Measurements from ENCODE around the gene PLEKHN1. TPM values are rescaled to one million over a fixed set of nuclear protein-coding genes. Genes with fewer than 3 reads are reported as not detected.
"Not testable (repeated sequence)": the region's sequence is repeated elsewhere in the genome, so short reads cannot be mapped to it uniquely, and the experiment has no call there.

The PLEKHN1 gene
- total RNA-seq, 1 donor from 2014 or later, result 0.40 TPM

- ATAC-seq, result peak; percentile 58
- intact Hi-C loops (cut with DNase I), result no loop called here
- no peak for DNase-seq (ENCODE audit: low spot score)
Observed at GRCh38 chr1:1013922-1014648, 47.8 kb downstream of the PLEKHN1 start.

DNA sequence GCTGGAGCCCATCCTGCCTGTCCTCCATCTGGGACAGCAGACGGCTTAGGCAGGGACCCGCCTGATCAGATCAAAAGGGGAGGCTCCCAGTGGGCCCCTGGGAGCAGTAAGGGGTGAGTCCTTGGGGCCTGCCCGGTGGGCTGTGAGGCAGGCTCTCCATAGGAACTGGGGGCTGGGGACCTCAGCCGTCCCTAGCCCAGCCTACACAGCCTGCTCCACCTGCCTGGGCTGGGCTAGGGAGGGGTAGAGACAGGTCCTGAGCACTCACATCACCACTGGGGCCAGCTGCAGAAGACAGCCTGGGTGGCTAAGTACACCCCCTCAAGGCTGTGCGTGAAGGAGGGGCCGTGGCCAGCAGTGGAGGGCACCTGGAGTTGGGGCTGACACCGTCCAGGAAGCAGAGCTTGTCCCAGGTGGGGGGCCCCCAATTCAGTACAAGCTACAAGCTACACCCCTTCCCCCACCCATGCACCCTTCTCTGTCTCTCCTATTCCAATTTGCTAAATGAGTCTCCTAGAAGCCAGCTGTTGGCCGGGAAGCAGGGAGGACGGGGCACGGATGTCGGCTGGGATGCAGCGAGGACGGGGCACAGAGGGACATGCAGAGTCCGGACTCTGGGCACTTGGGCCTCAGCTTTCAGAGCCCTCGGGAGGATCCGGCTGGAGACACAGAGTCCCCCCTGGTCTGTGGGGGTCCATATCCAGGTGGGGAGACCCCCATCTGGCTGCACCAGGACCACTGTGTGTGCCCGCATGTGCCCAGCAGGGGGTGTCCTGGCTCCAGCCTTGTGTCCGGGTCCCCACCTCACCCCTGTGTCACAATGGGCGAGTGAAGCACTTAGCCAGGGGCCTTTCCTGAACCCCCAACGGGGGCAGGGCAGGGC is 48.8 kb downstream of the PLEKHN1 start:
- intact Hi-C loops (cut with DNase I), result no loop called here
- DNase-seq (ENCODE audit: low spot score) (no peak), ATAC-seq (no peak)

DNA sequence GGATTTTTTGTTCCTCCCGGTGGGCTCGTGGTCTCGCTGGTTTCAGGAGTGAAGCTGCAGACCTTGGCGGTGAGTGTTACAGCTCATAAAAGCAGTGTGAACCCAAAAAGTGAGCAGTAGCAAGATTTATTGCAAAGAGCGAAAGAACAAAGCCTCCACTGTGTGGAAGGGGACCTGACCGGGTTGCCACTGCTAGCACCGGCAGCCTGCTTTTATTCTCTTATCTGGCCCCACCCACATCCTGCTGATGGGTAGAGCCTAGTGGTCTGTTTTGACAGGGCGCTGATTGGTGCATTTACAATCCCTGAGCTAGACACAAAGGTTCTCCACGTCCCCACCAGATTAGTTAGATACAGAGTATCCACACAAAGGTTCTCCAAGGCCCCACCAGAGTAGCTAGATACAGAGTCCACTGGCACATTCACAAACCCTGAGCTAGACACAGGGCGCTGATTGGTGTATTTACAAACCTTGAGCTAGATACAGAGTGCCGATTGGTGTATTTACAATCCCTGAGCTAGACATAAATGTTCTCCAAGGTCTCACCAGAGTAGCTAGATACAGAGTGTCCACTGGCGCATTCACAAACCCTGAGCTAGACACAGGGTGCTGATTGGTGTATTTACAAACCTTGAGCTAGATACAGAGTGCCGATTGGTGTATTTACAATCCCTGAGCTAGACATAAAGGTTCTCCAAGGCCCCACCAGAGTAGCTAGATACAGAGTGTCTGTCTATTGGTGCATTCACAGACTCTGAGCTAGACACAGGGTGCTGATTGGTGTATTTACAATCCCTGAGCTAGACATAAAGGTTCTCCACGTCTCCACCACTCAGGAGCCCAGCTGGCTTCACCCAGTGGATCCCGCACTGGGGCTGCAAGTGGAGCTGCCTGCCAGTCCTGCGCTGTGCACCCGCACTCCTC is 51.4 kb downstream of the PLEKHN1 start:
- DNase-seq (ENCODE audit: low spot score); intact Hi-C loops (cut with DNase I); ATAC-seq: not testable (repeated sequence)

- DNase-seq (ENCODE audit: low spot score); ATAC-seq; intact Hi-C loops (cut with DNase I): not testable (repeated sequence)
Observed at GRCh38 chr1:1018321-1018685, 52.0 kb downstream of the PLEKHN1 start.

DNA sequence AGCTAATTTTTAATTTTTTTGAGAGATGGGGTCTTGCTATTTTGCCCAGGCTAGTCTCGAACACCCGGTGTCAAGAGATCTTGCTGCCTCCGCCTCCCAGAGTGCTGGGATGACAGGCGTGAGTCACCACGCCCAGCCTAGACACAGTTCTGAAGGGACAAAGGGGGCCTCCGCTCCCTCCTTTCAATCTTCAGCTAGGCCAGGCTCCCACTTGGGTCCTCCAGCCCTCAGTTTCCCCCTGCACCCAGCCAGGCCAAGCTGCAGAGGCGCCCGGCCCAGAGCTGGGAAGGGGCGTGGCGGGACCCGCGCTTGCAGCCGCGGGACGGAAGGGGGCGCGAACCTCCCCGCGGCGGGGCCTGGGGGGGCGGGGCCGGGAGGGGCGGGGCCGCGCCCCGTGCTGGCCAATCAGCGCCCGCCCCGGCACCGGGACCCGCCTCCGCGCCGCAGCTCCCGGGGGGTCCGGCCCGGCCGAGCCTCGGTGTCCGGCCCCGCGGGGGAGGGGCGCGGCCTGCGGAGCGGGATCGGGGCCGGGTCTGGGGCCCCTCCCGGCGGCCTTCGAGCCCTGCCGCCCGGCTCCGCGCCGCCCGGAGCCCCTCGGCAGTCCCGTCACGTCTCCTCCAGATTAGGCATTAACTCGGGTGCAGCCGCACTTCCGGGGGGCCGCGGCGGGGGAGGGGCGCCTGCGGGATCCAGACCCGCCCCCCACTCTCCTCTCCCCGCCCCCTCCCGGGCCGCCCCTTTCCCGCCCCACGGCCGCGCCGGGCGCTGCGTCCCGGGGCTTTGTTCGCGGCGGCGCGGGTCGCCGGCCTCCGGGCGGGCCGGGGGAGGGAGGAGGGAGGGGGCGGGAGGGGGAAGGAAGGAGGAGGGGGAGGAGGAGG is 53.1 kb downstream of the PLEKHN1 start:
- peak; percentile 89 for DNase-seq (ENCODE audit: low spot score)
- peak; percentile 88 for ATAC-seq
- intact Hi-C loops (cut with DNase I), result no loop called here

- intact Hi-C loops (cut with DNase I), result no loop called here
- DNase-seq (ENCODE audit: low spot score) (no peak), ATAC-seq (no peak)
Observed at GRCh38 chr1:1020000-1020404, 53.7 kb downstream of the PLEKHN1 start, which contains the start of gene AGRN. Gene AGRN, plus strand, starts transcription at chr1:1020120. Its CDS starts 53 bp downstream, at chr1:1020173.

DNA sequence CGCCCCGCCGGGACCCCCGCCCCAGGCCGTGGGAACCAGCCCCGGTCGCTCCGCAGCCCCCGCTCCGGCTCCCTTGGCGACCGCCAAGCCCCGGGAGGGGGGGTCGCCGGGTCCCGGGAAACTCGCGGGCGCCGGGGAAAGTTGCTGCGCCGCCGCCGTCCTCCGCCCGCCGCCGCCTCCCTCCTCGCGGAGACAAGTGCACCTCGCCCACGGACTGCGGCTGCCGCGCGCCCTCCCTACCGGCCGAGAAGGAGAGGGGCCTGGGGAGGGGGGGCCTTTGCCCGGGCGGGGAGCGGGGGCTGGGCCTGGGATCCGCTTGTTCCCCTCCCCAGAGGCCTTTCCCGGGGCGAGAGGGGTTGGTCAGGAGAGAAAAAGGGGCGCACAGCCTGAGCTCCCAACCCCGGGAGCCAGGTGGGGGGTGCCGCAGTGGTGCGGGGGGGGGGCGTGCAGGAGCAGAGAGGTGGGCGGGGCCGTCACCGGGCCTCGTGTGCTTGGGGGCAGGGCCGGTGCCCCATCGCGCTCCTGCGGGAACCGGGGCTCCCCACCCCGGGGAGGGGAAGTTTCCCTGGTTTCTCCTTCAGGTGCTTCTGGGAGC is 54.2 kb downstream of the PLEKHN1 start:
- intact Hi-C loops (cut with DNase I), result no loop called here
- ATAC-seq, result peak; percentile 1
- DNase-seq (ENCODE audit: low spot score), result no peak

- intact Hi-C loops (cut with DNase I), result no loop called here
- ATAC-seq (peak; percentile 7), DNase-seq (ENCODE audit: low spot score) (no peak)
Observed at GRCh38 chr1:1021010-1021919, 55.0 kb downstream of the PLEKHN1 start.

DNA sequence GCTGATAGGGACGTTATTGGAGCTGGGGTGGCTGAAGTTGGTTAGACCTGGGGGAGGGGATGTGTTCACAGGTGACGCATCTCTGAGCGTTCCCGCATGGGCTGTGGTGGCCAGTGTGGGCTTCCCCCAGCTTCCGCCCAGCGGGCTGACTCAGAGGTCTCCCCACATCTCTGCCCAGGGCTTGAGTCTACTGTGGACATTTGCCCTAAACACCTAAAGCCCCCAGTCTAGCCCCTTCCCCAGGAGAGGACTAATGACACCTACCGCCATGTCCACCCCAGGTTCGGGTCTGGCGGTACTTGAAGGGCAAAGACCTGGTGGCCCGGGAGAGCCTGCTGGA is 55.6 kb downstream of the PLEKHN1 start:
- intact Hi-C loops (cut with DNase I), result no loop called here
- DNase-seq (ENCODE audit: low spot score) (no peak), ATAC-seq (no peak)

GRCh38 chr1:1022302-1023009 is 56.2 kb downstream of the PLEKHN1 start:
- intact Hi-C loops (cut with DNase I), result no loop called here
- ATAC-seq, result no peak
- DNase-seq (ENCODE audit: low spot score), result no peak

DNA sequence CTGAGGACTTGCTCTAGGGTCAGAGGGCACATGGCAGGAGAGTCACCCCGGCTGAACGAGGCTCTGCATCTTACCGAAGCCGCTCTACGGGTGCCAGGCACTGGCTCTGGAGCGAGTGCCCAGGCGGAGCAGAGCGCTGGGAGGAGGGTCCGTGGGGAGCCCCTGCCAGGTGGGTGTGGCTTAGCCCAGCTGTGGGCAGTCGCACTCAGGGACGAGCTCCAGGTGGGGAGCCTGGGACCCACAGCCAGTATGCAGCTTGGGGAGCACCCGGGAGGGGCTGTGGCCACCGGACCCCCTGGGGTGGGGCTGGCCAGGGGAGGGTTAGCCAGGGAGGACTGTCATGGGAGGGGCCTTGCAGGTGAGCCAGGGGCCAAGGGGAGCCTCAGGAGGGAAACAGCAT is 57.4 kb downstream of the PLEKHN1 start:
- intact Hi-C loops (cut with DNase I), result no loop called here
- ATAC-seq (no peak), DNase-seq (ENCODE audit: low spot score) (no peak)

DNA sequence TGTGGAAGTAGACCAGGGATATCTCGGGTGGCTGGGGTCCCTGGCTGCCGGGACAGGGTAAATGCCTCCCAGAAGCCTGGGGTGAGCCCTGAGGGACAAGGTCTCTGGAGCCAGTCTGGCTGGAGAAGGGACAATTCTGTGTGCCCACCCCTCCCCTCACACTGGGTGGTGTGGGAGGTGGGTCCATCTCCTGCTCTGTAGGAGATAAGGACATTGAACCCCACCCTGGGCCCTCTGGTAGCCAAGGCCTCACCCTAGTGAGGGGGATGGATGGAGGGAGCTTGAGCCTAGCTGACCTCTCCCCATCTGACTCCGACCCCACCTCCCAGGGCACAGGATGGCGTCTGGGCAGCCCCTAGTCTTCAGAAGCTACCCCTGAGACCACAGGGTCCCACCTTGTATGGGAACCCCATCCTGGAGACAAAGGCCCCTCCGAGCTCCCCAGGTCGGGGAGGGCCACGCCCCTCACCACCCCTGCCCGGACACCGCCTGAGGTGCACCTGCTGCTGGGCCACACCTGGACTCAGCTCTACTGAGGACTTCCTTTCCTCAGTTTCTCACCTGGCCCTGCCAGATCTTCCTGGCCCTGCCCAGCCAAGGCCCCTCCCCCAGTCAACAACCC is 58.0 kb downstream of the PLEKHN1 start:
- DNase-seq (ENCODE audit: low spot score), result no peak
- intact Hi-C loops (cut with DNase I), result no loop called here
- no peak for ATAC-seq

DNA sequence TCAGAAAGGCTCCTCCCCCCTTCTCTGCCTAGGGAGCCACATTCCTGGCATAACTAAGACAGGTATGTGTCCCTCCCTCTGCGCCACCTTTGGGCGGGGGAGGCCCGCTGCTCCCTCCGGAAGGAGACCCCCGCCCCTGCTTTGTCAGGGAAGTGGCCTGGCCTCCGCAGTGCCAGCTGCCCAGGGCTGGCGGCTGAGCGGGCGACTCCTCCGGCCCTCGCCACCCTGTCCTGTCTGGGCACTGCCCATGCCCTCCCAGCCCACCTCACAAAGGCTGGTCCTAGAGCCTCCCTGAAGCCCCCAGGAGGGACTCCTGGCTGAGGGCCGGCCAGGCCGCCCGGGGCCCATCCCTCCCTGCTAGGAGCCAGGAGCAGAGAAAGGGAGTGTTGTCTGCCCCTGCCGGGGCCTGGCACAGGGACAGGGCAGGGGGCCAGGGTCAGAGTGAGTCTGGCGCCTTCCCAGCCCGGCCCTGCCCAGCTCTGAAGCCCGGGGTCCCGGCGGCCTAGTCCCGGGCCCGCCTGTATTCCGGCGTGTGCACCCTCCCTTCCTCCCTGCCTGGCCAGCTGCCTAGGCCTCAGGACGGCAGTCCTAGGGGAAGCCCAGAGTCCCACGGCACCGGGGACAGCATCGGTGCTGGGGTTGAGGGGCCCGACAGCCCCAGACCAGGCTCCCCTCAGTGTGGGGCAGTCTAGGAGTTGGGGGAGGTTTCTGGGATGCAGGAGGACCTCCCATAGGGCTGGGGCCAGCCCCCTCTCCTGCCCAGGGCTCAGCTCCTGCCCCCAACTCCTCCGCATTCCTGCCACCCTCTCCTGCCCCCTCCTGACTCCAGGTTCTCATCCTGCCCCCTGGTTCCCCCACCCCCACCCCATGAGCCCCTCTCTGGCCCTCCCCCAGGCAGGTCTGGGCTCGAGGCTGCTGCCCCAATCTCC is 58.8 kb downstream of the PLEKHN1 start:
- ATAC-seq (no peak), DNase-seq (ENCODE audit: low spot score) (no peak)
- intact Hi-C loops (cut with DNase I), result no loop called here

Measured in sciatic nerve (tissue), 2 donors.